HG02642 (cell line): ENCODE data around the gene MTFP1.
"Not testable (repeated sequence)": the region's sequence is repeated elsewhere in the genome, so short reads cannot be mapped to it uniquely, and the experiment has no call there.

ENCODE experiments used
- ATAC-seq: cut with Tn5 transposase; IDR thresholded peaks from one replicate; pipeline ENCODE4 v1.9.1; 2021; ENCODE audit warnings: mild to moderate bottlenecking; ENCODE audit not compliant: unreplicated experiment, poor library complexity

The MTFP1 gene

DNA sequence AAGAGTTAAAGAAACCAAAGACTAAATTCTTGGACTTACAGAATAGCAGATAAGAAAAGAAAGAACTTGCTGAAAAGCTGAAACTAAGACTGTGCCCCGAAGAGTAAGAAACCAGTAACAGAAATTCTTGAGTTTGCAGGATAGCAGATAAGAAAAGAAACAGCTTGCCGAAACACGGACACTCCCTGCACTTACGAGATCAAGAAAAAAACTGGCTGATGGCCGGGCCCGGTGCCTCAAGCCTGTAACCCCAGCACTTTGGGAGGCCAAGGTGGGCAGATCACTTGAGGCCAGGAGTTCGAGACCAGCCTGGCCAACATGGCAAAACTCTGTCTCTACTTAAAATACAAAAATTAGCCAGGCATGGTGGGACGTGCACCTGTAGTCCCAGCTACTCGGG lies 25.9 kb downstream of the MTFP1 start:
- not testable (repeated sequence) for ATAC-seq

DNA sequence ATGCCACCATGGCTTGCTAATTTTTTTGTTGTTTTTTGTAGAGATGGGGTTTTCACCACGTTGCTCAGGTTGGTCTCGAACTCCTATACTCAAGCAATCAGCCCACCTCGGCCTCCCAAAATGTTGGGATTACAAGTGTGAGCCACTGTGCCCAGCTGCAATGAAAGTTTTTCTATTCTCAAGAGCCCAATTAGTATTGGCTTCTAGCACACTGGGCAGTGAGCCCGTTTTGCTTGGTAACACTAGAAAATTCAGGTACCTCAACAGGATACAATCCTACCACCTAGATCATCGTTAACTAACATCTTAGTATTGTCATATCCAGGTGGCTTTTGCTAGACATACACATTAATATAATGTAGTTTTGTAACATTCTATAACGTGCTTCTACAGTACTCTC lies 27.3 kb downstream of the MTFP1 start:
- ATAC-seq: no peak

DNA sequence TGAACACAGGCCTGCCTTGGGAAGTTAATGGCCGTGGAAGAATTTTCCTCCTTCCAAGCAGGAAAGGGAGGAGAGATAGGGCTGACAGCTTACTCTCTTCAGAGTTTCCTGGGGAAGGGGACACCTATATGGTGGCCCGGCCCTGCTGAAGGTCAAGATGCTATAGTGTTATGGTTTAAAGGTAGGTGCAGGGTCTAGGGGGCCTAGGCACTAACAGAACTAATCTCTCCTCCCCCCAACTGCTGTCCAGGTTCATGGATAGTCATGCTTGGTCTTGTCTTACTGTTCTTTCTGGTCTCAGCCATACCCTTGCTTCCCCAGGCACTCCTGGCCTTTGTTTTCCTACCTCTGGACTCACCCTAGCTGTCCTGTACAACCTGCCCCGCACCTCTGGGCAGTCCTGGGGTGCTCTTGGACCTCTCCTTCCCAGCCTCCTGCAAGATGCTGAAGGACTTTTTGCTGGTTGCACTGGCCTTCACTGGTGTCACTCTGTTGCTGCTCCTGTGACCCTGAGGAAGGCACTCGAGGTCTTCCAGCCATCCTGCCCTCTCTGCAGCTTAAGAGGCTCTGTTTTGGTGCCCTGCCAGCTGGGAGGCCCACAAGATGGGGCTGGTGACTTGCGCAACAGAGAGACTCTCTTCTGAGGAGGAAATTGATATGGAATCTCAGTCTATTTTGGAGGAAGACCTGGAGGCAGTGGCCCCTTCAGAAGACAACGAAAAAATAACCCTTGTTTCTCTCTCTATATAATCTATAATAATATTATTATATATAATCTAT lies 28.4 kb downstream of the MTFP1 start:
- ATAC-seq: no peak

DNA sequence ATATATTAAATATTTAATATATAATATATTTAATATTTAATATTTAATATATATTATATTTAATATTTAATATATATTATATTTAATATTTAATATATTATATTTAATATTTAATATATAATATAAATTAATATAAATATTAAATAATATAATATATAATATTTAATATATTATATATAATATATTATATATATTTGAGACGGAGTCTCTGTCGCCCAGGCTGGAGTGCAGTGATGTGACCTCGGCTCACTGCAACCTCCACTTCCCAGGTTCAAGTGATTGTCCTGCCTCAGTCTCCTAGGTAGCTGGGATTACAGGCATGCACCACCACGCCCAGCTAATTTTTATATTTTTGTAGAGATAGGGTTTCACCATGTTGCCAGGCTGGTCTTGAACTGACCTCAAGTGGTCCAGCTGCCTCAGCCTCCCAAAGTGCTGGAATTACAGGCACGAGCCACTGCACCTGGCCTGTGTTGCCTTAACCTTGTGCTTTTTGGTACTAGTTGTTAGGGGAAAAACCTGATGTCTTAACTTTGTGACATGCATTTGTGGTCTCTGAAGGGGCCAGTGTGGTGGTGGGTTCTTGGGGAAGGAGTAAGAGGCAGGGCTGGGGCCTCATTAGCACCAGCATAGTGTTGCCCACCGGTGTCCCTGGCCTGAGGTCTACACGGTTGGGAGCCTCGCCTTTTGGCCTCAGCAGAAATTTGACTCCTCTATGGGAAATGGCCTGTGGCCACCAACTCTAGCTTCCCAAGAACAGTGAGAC lies 29.7 kb downstream of the MTFP1 start:
- ATAC-seq: no peak

DNA sequence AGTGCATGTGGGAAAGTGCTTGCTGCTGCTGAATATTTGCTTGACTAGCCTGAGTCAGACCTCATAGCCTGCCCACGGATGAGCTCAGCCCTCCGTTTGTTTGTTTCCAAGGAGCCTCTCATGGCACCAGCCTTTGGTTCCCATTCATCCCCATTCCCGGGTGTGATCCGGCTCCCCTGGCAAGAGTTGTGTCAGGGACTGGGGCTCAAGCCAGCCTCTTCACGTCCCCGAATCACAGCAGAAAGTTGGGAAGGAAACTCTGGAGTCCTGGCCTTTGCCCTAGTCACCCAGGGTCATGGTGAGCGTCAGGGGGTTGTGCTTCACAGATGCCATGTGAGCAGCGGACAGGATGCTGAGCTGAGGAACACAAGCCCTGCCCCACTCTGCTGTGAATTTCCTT lies 32.4 kb downstream of the MTFP1 start:
- no peak for ATAC-seq

DNA sequence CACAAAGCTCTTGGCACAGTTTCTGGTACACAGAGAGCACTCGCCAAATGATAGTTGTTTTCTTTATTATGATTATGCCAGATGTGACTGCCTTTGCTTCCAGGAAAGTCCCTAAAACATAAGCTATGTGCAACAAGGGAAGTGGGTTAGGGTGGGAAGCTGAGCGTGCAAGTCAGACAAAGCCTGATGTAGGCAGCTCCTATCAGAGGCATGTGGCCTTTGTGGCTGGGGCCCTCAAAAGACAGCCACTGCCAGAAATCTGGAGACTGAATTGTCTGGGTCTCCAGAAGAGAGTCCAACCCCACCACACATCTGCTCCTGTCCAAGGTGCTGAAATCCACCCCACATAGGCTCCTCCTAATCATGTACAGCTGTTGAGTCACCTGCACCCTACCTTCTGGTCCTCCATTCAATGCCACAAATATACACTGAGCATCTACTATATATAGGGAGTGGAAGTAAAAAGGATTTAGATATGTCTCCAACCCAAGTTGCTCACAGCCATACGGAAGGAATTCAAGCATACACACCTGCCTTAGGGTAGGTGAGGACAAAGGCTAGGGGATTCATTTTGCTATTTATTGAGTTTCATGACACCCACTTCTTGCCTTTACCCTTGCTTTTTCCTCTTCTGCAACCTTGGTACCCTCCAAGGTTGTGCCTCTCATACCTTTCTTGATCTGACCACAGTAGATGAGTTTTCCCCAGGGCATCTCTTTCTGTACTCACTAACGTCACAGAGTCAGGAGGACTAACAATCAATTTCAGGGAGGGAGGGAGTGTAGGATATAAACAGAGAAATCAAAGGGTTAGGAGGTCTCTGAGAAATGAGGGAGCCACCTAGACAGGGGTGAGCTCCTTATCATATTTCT lies 33.8 kb downstream of the MTFP1 start:
- ATAC-seq: no peak

DNA sequence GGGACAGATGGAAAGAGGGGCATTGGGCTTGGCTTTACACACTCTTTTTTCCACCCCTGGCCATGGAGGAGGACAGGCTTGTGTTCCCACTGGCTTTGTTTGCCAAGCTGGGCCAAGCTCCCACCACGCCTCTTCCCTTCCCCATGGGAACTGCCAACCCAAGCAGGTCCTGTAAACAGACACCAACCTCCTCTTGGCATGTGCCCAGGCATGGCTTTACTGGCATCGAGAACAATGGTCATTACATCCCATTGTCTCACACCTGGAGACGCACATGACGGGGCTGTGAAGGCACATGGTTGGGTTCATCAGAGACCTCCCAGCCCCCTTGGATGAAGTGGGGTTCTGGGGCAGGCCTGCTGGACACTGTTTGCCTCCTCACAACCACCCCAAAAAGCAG lies 34.6 kb downstream of the MTFP1 start:
- ATAC-seq: no peak

DNA sequence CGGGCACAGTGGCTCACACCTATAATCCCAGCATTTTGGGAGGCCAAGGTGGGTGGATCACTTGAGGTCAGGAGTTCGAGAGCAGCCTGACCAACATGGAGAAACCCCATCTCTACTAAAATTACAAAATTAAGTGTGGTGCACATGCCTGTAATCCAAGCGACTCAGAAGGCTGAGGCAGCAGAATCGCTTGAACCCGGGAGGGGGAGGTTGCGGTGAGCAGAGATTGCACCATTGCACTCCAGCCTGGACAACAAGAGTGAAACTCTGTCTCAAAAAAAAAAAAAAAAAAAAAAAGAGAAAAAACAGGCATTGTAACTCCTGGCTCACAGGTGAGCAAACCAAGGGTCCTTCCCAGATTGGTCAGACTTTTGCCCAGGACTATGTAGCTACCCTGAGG lies 35.0 kb downstream of the MTFP1 start:
- ATAC-seq: not testable (repeated sequence)

DNA sequence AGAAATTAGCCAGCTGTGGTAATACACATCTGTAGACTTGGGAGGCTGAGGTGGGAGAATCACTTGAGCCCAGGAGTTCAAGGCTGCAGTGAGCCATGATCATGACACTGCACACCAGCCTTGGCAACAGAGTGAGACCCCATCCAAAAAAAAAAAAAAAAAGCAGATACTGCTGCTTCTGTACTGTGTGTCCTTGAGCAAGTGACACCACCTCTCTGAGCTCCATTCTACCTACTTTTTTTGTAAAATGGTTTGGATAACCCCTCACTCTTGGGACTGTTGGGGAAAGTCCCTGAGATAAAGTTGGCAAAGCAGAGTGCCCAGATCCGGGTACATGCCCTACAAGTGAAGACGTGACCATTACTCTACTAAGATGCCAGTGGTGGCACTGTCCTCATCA lies 43.6 kb downstream of the MTFP1 start:
- no peak for ATAC-seq

DNA sequence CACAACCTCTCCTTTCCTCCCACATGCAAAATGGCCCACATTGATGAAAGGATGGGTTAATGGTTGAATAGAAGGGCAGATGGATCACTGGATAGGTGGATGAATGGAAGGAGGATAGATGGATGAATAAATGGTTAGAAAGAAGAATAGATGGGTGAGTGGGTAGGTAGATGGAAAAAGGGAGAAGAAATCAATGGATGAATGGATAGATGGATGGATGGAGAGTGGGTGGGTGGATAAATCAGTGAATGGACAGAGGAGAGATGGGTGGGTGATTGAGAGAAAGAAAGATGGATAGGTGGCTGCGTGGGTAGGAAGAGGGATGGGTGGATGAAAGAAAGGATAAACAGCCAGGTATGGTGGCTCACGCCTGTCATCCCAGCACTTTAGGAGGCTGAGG lies 45.1 kb downstream of the MTFP1 start:
- ATAC-seq: no peak

DNA sequence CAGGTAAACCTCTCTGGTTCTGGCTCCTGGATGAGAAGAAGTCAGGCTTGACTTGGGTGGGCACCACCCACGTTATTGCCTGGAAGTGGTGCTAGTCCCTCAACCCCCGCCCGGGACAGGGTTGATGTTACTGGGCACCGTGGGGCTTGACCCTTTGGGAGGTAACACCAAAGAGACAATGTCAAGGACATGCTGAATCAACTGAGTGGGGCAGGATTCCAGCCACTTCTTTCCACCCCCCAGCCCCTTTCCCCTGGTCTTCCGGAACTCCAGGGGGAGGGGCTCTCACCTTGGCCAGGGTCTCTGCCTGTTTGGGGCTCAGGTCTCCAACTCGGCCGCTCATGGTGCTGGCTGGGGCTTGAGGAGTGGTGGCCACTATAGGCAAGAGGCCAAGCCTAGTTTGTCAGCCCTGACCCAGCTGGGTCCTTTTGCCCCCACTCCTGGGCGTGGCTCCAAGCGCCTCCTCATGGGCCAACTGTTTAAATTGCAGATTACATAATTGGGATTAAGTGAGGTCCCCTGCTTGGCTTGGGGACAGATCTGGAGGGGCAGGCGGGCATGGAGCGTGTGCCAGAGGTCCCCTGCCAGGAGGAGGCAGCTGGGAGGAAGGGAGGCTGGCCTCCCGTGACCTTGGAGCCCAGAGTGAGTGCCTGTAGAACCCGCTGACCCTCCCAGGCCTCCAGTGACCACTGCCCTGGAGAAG lies 46.2 kb downstream of the MTFP1 start, which contains the start of gene SEC14L3:
SEC14L3 (minus strand) TSS at position 402 of the 703 bp plus-strand sequence; CDS start at position 343, 59 bp downstream.
- no peak for ATAC-seq

DNA sequence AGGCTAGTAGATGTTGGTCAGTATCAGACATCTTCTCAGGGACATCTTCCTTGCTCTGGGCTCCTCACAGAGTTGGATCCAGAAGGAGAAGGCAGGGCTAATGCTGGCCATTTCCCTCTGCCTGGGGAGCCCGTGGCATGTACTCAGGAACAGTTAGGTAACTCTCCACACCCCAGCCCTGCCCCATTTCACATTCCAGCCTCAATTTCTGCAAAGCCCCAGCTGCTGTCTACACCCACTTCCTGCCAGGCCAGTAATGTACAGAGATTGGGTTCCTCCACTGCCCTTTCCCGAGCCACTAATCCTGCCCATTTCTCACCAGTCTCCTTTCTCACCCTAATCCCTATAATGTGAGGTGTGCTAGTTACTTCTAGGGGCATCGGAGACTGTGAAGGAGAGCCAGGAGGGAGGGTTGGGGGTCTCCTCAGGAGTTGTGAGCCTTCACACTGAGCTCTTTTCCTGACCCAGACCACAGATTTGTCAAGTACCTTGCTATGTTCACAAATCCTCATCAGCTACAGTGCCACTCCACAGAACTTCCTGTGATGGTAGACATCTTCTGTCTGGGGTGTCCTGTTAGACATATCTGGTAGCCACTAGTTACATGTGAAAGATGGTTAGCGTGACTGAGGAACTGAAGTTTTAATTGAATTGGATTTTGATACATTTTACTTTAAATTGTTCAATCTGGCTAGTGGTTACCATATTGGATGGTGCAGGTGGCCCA lies 47.6 kb downstream of the MTFP1 start:
- no peak for ATAC-seq

DNA sequence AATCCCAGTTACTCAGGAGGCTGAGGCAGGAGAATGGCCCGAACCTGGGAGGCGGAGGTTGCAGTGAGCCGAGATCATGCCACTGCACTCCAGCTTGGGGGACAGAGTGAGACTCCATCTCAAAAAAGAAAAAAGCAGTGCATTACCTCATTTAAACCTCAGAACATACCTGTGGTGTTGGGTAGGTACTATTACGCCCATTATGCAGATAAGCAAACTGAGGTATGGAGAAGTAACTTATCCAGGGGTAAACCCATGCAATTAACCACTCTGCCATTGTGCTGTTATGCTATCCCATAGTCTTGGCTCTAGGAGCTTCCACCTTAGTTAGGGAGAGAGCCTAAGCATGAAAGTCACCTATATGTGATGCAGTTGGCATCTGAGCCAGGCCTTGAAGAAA lies 48.6 kb downstream of the MTFP1 start:
- no peak for ATAC-seq

DNA sequence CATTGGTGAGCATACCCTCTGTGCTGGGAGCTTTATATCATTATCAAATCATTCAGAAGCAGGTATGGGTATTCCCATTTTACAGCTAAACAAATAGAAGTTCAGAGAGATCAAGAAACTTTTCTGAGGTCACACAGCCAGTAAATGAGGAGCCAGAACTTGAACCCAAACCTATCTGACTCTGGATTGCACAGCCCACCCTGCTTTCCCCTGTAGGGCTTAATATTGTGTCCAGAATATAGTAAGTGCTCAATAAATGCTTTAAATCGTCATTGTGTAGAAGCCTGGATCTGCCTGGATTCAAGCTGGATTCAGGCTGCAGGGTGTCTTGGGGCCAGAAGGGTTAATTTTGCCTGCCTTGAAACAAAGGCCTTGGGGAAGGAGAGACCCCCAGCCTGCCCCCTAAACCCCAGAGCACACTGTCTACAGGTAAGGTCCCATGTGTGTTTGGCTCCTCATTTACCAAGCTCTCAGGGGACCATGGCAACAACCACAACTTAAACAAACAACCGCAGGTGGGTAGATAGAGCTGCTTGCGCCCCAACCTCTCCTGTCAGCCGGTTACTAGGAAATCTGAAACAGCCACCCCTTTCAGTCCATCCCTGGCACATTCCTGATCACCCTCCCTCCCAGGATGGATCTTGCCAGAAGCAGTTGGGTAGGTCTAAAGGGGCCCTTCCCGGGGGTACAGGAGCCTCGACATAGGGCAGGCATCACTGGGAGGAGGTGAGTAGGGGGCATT lies 49.3 kb downstream of the MTFP1 start:
- ATAC-seq: no peak
